Spleen (tissue), 11 donors: Measurements from ENCODE around the gene ZNF148. TPM values are rescaled to one million over a fixed set of nuclear protein-coding genes. Genes with fewer than 3 reads are reported as not detected.
"Not testable (repeated sequence)": the region's sequence is repeated elsewhere in the genome, so short reads cannot be mapped to it uniquely, and the experiment has no call there.

Experiments
- DNase-seq: peaks from one replicate; pipeline ENCODE4 v3.0.0-alpha.2; 2020
- H3K27ac ChIP-seq, 8 donors: fragments of 200-600 bp; sonication (generic) in 7 of 8; 1 replicate in 4 of 8; 2 replicates in 4 of 8; pipeline versions ENCODE4 v1.5.0 to v1.8.0; 2016 to 2021; ENCODE audit warnings: inconsistent platforms in 4 of 8, mild to moderate bottlenecking in 4 of 8, moderate library complexity in 1 of 8
- H3K27me3 ChIP-seq, 7 donors: fragments of 200-600 bp; sonication (generic) in 6 of 7; replicated peaks in 1 of 7; 1 replicate in 4 of 7; 2 replicates in 3 of 7; pipeline versions ENCODE4 v1.5.0 to v1.8.0; 2016 to 2021; ENCODE audit warnings: inconsistent platforms in 3 of 7, mild to moderate bottlenecking in 1 of 7
- H3K36me3 ChIP-seq, 6 donors: fragments of 200-600 bp; sonication (generic) in 5 of 6; 1 replicate in 4 of 6; 2 replicates in 2 of 6; pipeline versions ENCODE4 v1.5.0 to v1.8.0; 2016 to 2021; ENCODE audit warnings: inconsistent platforms in 2 of 6
- H3K4me1 ChIP-seq, 6 donors: fragments of 200-600 bp; sonication (generic) in 5 of 6; 1 replicate in 3 of 6; 2 replicates in 3 of 6; pipeline versions ENCODE4 v1.5.0 to v1.8.0; 2016 to 2021; ENCODE audit warnings: inconsistent platforms in 3 of 6
- H3K4me3 ChIP-seq, 8 donors: fragments of 200-600 bp; sonication (generic) in 7 of 8; 1 replicate in 4 of 8; 2 replicates in 4 of 8; pipeline versions ENCODE4 v1.5.0 to v1.8.0; 2016 to 2021; ENCODE audit warnings: inconsistent platforms in 4 of 8, mild to moderate bottlenecking in 4 of 8, moderate library complexity in 2 of 8
- H3K9me3 ChIP-seq, 8 donors: fragments of 200-600 bp; sonication (generic) in 7 of 8; 1 replicate in 4 of 8; 2 replicates in 4 of 8; pipeline versions ENCODE4 v1.5.0 to v1.8.0; 2016 to 2021; ENCODE audit warnings: inconsistent platforms in 4 of 8
- CTCF ChIP-seq, 11 experiments: fragments of 200-600 bp in 7 of 11; fragments of 450-650 bp in 4 of 11; sonication (generic) in 4 of 11; IDR thresholded peaks in 8 of 11; conservative IDR thresholded peaks in 3 of 11; 1 replicate in 7 of 11; 2 replicates in 4 of 11; pipeline versions ENCODE4 v1.4.0 to v1.8.0; 2016 to 2021; ENCODE audit warnings: antibody characterized with exemption in 11 of 11, inconsistent platforms in 4 of 11, mild to moderate bottlenecking in 1 of 11
- POLR2A ChIP-seq, 3 donors: fragments of 450-650 bp; IDR thresholded peaks; one replicate each; pipeline ENCODE4 v1.5.1; 2017; ENCODE audit warnings: antibody characterized with exemption in 3 of 3, mild to moderate bottlenecking in 1 of 3
- POLR2AphosphoS5 ChIP-seq, 3 donors: sonication (generic); formaldehyde crosslinking; IDR thresholded peaks; one replicate each; pipeline ENCODE4 v1.5.1; 2017; ENCODE audit warnings: antibody characterized with exemption in 3 of 3
- WGBS, 5 donors: extraction: QIAGEN DNeasy Blood & Tissue Kit in 3 of 5; methylation state at CpG; one replicate each; pipeline versions ENCODE4 v1.1.5 to v1.1.7; 2013 to 2018; 5-methylcytosine and 5-hydroxymethylcytosine counted together
- intact Hi-C: fragments of 100-400 bp; cut with DNase I; formaldehyde crosslinking; loops from one replicate; pipeline ENCODE4 v1.15.0; 2023; ENCODE audit warnings: low total_unique reads
- polyA plus RNA-seq, 3 donors: library from polyadenylated mRNA; stranded (reverse); fragments of 200-250 nt; gene quantifications; one replicate each; pipeline ENCODE4 v1.2.1, GENCODE V29; 2013
- total RNA-seq, 7 donors: library from RNA; depleted of rRNA in 3 of 7; stranded (reverse); fragments of >200 nt in 3 of 7; fragmentation: NEBNext Ultra II Directional in 4 of 7; extraction: Animal tissue kit (Norgen Biotek cat#: 25700) in 4 of 7; gene quantifications; one replicate each; pipeline versions ENCODE4 v1.1.0 to v1.2.1, GENCODE V29; 2016 to 2021
- donor health status: healthy with polysubstance abuse.
- donor health status: DM: no; HTN: no; CAD: no; lungs with moderate emphysema.
- donor health status: DM: no; HTN: no; CAD: no.
- donor health status: Bipolar disorder and iron deficiency.
- donor health status: healthy.
- donor health status: DM: no; HTN: no; CAD: no.
- donor health status: DM: yes; HTN: yes; CAD: no.

The ZNF148 gene
- total and polyA plus RNA-seq, 10 donors: 4.1 to 66.0 (median 39.0) TPM

- H3K9me3 ChIP-seq: no peaks in the 10 kb centered on the region
- no peak overlapping the region for H3K4me3 ChIP-seq
- no peak for DNase-seq
- no peak overlapping the region for H3K27ac ChIP-seq
- peaks cover 0 to 4% (median 0%) of the 10 kb centered on the region in 6 donors for H3K4me1 ChIP-seq
- intact Hi-C loops: no loop called here
- 53 to 62% (median 56%) methylated on average over 7 of the region's 7 CpGs for WGBS, 5 donors
- no peak for TF ChIP-seq CTCF (IDR thresholded peaks at IDR 0.05 in 8 of 11, conservative IDR thresholded peaks at IDR 0.05 in 3 of 11)
- no peaks in the 10 kb centered on the region for H3K27me3 ChIP-seq
- no peaks in the 10 kb centered on the region for H3K36me3 ChIP-seq
Observed at GRCh38 chr3:125389282-125389681, 14.2 kb upstream of the ZNF148 start.

GRCh38 chr3:125388369-125388768 lies 13.2 kb upstream of the ZNF148 start:
- H3K36me3 ChIP-seq, H3K4me1 ChIP-seq, H3K27me3 ChIP-seq, H3K9me3 ChIP-seq, H3K27ac ChIP-seq, H3K4me3 ChIP-seq, DNase-seq, intact Hi-C loops: not testable (repeated sequence)
- 87 to 95% (median 90%) methylated on average over 5 of the region's 5 CpGs for WGBS, 5 donors

- TF ChIP-seq CTCF (IDR thresholded peaks at IDR 0.05 in 8 of 11, conservative IDR thresholded peaks at IDR 0.05 in 3 of 11) (no peak), POLR2A (IDR thresholded peaks at IDR 0.05) (no peak), POLR2AphosphoS5 (IDR thresholded peaks at IDR 0.05) (no peak)
- peaks cover 0 to 7% (median 0%) of the 10 kb centered on the region in 6 donors for H3K4me1 ChIP-seq
- H3K4me3 ChIP-seq: no peak overlapping the region
- WGBS, 5 donors: 80 to 93% (median 87%) methylated on average over 4 of the region's 4 CpGs
- H3K27me3 ChIP-seq: peaks cover 0 to 9% (median 0%) of the 10 kb centered on the region in 7 donors
- no peak overlapping the region for H3K27ac ChIP-seq
- no peaks in the 10 kb centered on the region for H3K9me3 ChIP-seq
- intact Hi-C loops: no loop called here
- no peaks in the 10 kb centered on the region for H3K36me3 ChIP-seq
- no peak for DNase-seq
Observed at GRCh38 chr3:125386811-125387210, 11.7 kb upstream of the ZNF148 start.

- H3K27me3 ChIP-seq: peaks cover 0 to 9% (median 0%) of the 10 kb centered on the region in 7 donors
- DNase-seq: no peak
- H3K9me3 ChIP-seq: no peaks in the 10 kb centered on the region
- H3K4me1 ChIP-seq: peaks cover 0 to 8% (median 0%) of the 10 kb centered on the region in 6 donors
- no peak overlapping the region for H3K4me3 ChIP-seq
- 40 to 58% (median 50%) methylated on average over 5 of the region's 5 CpGs for WGBS, 5 donors
- intact Hi-C loops: no loop called here
- no peaks in the 10 kb centered on the region for H3K36me3 ChIP-seq
- TF ChIP-seq POLR2AphosphoS5 (IDR thresholded peaks at IDR 0.05): no peak
- no peak for TF ChIP-seq POLR2A (IDR thresholded peaks at IDR 0.05)
- TF ChIP-seq CTCF (IDR thresholded peaks at IDR 0.05 in 8 of 11, conservative IDR thresholded peaks at IDR 0.05 in 3 of 11): no peak
- no peak overlapping the region for H3K27ac ChIP-seq
Observed at GRCh38 chr3:125383744-125384143, 8.6 kb upstream of the ZNF148 start.

- DNase-seq: no peak
- H3K4me1 ChIP-seq: peaks cover 0 to 8% (median 0%) of the 10 kb centered on the region in 6 donors
- no peak overlapping the region for H3K4me3 ChIP-seq
- H3K27me3 ChIP-seq: peaks cover 0 to 9% (median 0%) of the 10 kb centered on the region in 7 donors
- H3K27ac ChIP-seq: no peak overlapping the region
- intact Hi-C loops: no loop called here
- TF ChIP-seq POLR2A (IDR thresholded peaks at IDR 0.05) (no peak), CTCF (IDR thresholded peaks at IDR 0.05 in 8 of 11, conservative IDR thresholded peaks at IDR 0.05 in 3 of 11) (no peak), POLR2AphosphoS5 (IDR thresholded peaks at IDR 0.05) (no peak)
- WGBS, 5 donors: 69 to 83% (median 77%) methylated on average over 1 of the region's 1 CpG
- no peaks in the 10 kb centered on the region for H3K36me3 ChIP-seq
- H3K9me3 ChIP-seq: no peaks in the 10 kb centered on the region
Observed at GRCh38 chr3:125382298-125382697, 7.2 kb upstream of the ZNF148 start.
